GM12801 (cell line): ENCODE measurements around the gene MLIP.

Source experiments
- TF ChIP-seq, protein P1 (sequence below): IDR thresholded peaks from one replicate; pipeline ENCODE4 v1.5.1; 2011; ENCODE audit warnings: control low read depth; ENCODE audit not compliant: insufficient read length; ENCODE audit errors: extremely low read depth

Gene MLIP

DNA sequence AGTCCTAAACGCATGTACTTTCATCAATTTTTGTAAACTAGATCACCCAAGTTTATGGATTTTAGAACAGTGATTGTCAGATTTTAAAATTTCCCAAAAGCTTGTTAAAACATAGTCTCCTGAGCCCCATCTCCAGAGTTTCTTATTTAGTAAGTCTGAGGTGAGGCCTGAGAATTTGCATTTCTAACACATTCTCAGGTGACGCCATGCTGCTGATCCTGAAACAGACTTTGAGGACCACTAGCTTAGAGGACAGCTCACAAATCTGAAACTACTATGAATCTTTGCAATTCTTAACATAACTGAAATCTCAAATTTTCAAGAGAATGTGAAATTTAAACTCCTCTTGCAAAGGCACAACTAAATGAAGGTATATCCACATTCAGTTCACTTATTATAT is 37.8 kb upstream of the MLIP start:
- TF ChIP-seq, protein P1, sequence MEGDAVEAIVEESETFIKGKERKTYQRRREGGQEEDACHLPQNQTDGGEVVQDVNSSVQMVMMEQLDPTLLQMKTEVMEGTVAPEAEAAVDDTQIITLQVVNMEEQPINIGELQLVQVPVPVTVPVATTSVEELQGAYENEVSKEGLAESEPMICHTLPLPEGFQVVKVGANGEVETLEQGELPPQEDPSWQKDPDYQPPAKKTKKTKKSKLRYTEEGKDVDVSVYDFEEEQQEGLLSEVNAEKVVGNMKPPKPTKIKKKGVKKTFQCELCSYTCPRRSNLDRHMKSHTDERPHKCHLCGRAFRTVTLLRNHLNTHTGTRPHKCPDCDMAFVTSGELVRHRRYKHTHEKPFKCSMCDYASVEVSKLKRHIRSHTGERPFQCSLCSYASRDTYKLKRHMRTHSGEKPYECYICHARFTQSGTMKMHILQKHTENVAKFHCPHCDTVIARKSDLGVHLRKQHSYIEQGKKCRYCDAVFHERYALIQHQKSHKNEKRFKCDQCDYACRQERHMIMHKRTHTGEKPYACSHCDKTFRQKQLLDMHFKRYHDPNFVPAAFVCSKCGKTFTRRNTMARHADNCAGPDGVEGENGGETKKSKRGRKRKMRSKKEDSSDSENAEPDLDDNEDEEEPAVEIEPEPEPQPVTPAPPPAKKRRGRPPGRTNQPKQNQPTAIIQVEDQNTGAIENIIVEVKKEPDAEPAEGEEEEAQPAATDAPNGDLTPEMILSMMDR, result no peak

DNA sequence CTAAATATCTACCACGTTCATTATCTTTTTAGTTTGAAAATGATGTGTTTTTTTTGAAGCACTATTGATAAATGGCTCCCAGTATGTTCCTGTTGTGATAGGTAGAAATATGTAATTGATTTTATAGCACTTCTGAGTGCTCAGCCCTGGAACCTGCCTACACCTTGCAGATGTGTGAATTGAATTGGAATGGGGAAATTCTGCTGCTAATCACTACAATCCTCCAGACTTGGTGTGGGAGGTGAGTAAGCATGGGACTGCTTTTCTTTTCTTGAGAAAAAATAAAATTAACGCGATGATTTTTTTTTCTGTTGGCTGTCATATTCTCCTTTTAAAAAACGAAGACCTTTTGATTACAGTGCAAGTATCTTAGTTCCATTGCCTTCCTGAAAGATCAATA is 37.1 kb upstream of the MLIP start:
- TF ChIP-seq, protein P1, result no peak

DNA sequence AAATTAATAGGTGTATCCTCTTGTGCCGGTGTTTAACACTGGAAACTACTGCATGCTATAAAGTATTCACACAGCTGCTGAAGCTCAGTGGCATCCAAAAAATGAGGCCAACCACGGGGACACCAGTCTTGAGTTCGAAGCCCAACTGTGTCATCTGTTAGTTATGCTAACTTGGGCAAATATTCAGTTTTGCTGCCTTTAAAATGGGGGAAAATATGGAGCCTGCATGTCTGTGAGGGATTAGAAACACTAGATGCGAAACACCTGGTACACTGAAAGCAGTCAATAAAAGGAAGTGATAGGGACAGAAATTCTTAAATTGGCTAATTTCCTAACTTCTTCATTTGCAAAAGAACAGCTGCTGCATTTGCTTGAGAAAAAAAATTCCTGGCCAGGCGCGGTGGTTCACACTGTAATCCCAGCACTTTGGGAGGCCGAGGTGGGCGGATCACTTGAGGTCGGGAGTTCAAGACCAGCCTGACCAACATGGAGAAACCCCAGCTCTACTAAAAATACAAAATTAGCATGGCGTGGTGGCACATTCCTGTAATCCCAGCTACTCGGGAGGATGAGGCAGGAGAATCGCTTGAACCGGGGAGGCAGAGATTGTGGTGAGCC is 36.6 kb upstream of the MLIP start:
- TF ChIP-seq, protein P1, result no peak

DNA sequence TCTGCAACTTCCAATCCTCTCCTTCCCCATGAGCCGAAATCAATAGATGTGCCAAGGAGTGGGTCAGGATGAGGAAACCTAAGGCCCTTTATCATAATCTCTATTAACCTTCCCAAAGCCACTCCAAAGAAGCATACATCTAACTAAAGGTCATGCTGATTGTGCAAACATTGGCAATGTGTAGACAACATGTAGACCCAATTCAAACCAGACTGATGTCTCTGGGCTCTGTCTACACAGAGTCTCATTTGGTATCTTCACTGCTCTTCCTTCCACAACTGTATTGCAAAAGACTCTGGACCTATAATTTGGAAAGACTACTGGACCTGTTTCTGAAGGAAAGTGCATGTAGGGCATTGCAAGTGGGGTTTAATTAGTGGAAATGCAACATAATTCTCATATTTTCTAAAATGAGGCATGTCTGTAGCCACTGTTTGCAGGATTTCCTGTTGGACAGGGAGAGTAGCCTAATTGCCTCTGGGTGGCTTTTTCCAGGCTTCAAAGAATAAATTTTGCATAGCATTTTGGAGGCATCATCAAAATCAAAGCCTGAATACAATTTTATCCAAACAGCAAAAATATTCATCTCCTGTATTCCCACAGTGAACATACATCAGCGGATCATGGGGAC is 35.0 kb upstream of the MLIP start:
- TF ChIP-seq, protein P1, result no peak

DNA sequence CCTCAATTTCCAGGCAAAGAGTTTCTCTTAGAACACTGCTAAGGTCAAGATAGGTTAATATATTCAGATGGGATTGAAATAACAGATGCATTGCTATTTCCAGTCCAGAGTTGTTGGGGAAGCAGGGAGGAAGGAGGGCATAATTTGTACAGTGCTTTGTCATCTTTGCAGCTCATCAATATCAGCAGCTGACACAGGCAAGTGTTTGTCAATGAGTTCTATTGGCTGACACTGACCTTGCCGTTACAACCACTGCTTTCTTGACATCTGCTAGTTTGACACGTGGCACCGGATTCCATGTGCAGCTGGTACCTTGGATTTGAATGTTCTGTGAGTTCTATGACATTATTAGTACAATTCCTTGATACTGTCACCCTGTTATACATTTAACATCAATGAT is 28.0 kb upstream of the MLIP start:
- TF ChIP-seq, protein P1, result no peak

DNA sequence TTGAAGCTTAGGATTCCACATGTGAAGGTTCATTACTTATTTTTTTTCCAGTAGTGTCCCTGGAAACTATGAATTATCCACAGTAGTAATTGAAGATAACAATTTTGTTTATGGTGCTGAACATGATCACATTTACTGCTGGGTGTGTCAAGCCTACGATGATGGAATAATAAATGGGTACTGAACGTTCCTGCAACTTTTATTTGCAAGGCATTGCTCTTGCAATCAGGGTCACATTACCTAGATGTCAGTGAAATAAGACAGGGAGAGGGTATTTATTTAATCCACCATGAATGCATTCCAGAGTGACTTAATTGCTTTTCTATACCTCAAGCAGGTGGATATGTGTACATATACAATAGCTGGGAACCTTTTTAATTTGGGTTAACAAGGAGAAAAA is 27.0 kb upstream of the MLIP start:
- TF ChIP-seq, protein P1, result no peak

DNA sequence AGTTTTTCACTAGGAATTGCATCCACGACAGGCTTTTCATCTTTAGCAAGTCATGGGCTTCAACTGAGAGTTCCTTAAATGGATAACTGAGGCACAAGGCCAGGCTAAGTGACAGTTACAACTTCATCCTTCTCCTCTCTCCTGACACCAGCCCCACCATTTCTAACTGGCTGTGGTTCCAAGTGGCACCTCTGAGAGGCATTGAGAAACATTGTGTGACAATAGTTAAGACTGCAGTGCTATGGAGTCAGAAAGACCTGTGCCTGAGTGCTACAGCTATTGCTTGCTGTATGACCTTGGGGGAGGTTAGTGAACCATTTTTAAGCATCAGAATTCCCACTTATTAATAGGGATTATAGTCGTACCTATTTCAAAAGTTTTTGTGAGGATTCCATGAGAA is 26.2 kb upstream of the MLIP start:
- TF ChIP-seq, protein P1, result no peak
